Measurements from ENCODE around the gene THSD7A. TPM values are rescaled to one million over a fixed set of nuclear protein-coding genes. Genes with fewer than 3 reads are reported as not detected.

THSD7A gene
- total RNA-seq, 1 experiment from 2014 or later = 4.0 TPM

DNA sequence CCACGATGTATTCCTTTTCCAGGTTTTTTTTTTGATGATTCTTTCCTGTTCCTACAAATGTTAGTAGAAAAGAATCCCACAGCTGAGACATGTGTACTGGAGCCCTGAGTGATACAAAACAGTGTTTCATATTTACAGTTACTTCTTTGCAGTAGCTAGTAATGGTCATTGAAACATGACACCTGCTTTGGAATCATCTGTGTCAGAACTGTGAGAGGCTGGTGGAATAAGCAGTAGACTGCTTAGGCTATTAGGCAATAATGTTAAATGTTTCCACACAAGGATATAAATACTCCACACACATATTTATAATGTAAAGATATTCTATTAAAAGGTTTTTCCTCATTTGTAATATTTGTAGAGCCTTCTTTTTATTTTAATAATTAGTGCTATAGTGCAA is 394.0 kb downstream of the THSD7A start:
- BruUV-seq (replicated peaks) = no TSS peak
- no peak for DNase-seq
- Histone ChIP-seq H4K20me1 (ENCODE audit: insufficient read depth) (no peaks in the 10 kb centered on the region), H3K27ac (no peak overlapping the region), H3K79me2 (ENCODE audit: low read depth) (no peaks in the 10 kb centered on the region), H3K4me3 (no peak overlapping the region), H3K9me3 (ENCODE audit: insufficient read depth, low read depth) (no peaks in the 10 kb centered on the region), H3K27me3 (ENCODE audit: insufficient read depth, low read depth) (no peaks in the 10 kb centered on the region), H3K4me2 (no peak overlapping the region), H3K36me3 (ENCODE audit: low read depth) (no peaks in the 10 kb centered on the region), H3F3A (ENCODE audit: insufficient read depth, low read depth) (no peaks in the 10 kb centered on the region), H3K4me1 (replicated peaks; ENCODE audit: insufficient read depth) (no peaks in the 10 kb centered on the region), H2AFZ (no peak overlapping the region), H3K9me2 (ENCODE audit: insufficient read depth) (no peaks in the 10 kb centered on the region)
- TF ChIP-seq EZH2 (IDR thresholded peaks at IDR 0.05; ENCODE audit: low read depth) = no peak
- intact Hi-C loops (cut with micrococcal nuclease; ENCODE audit: unreplicated experiment) = no loop called here
- ChIA-PET POLR2A (ENCODE audit: unreplicated experiment) (no interaction called here), CTCF (no interaction called here)

DNA sequence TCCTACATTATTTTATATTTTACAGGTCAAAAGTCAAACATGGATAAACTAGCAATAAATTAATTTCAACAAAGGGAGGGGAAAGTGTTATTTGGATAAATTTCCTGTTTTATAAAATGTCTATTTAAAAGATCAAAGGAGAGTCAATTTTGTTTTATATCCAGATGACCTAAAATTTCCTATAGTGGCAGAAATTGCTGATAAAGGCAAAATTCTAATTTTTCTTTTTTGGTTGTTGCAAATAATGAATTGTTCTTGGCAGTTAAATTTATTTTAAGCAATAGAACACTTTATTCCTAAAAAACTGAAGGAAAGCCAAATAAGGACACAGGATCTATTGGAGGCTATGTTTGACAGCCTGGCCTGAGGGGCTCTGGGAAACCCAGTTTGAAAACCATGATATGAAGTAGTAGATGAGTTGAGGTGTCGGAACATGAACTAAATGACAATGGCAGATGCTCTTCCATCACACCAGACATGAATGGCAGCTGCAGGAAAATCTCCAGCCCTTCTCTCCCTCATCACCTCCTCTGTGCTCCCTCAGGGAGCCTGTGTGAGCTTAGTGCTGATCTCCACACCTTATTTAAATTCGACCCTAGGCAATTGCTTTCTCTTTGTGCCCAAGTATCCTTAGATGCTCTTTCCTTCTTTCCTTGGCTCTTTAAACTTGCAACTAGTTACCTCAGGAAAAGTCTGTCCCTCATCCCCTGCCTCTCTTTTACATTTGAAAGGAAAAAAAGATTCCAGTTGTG is 395.0 kb downstream of the THSD7A start:
- ChIA-PET CTCF (no interaction called here), POLR2A (ENCODE audit: unreplicated experiment) (no interaction called here)
- DNase-seq = no peak
- H2AFZ ChIP-seq = no peak overlapping the region
- no peaks in the 10 kb centered on the region for H4K20me1 ChIP-seq (ENCODE audit: insufficient read depth)
- no peak for TF ChIP-seq EZH2 (IDR thresholded peaks at IDR 0.05; ENCODE audit: low read depth)
- no peak for TF ChIP-seq CTCF (conservative IDR thresholded peaks at IDR 0.05)
- H3K79me2 ChIP-seq (ENCODE audit: low read depth) = no peaks in the 10 kb centered on the region
- H3K9me3 ChIP-seq (ENCODE audit: insufficient read depth, low read depth) = no peaks in the 10 kb centered on the region
- H3F3A ChIP-seq (ENCODE audit: insufficient read depth, low read depth) = no peaks in the 10 kb centered on the region
- no peak overlapping the region for H3K4me3 ChIP-seq
- H3K9me2 ChIP-seq (ENCODE audit: insufficient read depth) = no peaks in the 10 kb centered on the region
- H3K4me1 ChIP-seq (replicated peaks; ENCODE audit: insufficient read depth) = no peaks in the 10 kb centered on the region
- intact Hi-C loops (cut with micrococcal nuclease; ENCODE audit: unreplicated experiment) = no loop called here
- no peaks in the 10 kb centered on the region for H3K36me3 ChIP-seq (ENCODE audit: low read depth)
- no TSS peak for BruUV-seq (replicated peaks)
- no peak overlapping the region for H3K4me2 ChIP-seq
- H3K27me3 ChIP-seq (ENCODE audit: insufficient read depth, low read depth) = no peaks in the 10 kb centered on the region
- H3K27ac ChIP-seq = no peak overlapping the region

- no peak for DNase-seq
- Histone ChIP-seq H3K4me3 (no peak overlapping the region), H3K4me2 (no peak overlapping the region), H3K36me3 (ENCODE audit: low read depth) (no peaks in the 10 kb centered on the region), H3K4me1 (replicated peaks; ENCODE audit: insufficient read depth) (no peaks in the 10 kb centered on the region), H3K9me3 (ENCODE audit: insufficient read depth, low read depth) (no peaks in the 10 kb centered on the region), H3K27ac (no peak overlapping the region), H4K20me1 (ENCODE audit: insufficient read depth) (no peaks in the 10 kb centered on the region), H3K79me2 (ENCODE audit: low read depth) (no peaks in the 10 kb centered on the region), H3F3A (ENCODE audit: insufficient read depth, low read depth) (no peaks in the 10 kb centered on the region), H3K9me2 (ENCODE audit: insufficient read depth) (no peaks in the 10 kb centered on the region), H3K27me3 (ENCODE audit: insufficient read depth, low read depth) (no peaks in the 10 kb centered on the region), H2AFZ (no peak overlapping the region)
- POLR2A ChIA-PET (ENCODE audit: unreplicated experiment) = no interaction called here
- CTCF ChIA-PET = no interaction called here
- TF ChIP-seq CTCF (conservative IDR thresholded peaks at IDR 0.05) (no peak), EZH2 (IDR thresholded peaks at IDR 0.05; ENCODE audit: low read depth) (no peak)
- no TSS peak for BruUV-seq (replicated peaks)
- intact Hi-C loops (cut with micrococcal nuclease; ENCODE audit: unreplicated experiment) = no loop called here
Measured at GRCh38 chr7:11436316-11436715, 395.7 kb downstream of the THSD7A start.

GRCh38 chr7:11434366-11434765 is 397.6 kb downstream of the THSD7A start:
- Histone ChIP-seq H3K9me3 (ENCODE audit: insufficient read depth, low read depth) (no peaks in the 10 kb centered on the region), H3F3A (ENCODE audit: insufficient read depth, low read depth) (no peaks in the 10 kb centered on the region), H3K9me2 (ENCODE audit: insufficient read depth) (no peaks in the 10 kb centered on the region), H3K36me3 (ENCODE audit: low read depth) (no peaks in the 10 kb centered on the region), H3K79me2 (ENCODE audit: low read depth) (no peaks in the 10 kb centered on the region), H3K27me3 (ENCODE audit: insufficient read depth, low read depth) (no peaks in the 10 kb centered on the region), H4K20me1 (ENCODE audit: insufficient read depth) (no peaks in the 10 kb centered on the region), H3K4me3 (no peak overlapping the region), H3K4me2 (no peak overlapping the region), H2AFZ (no peak overlapping the region), H3K27ac (no peak overlapping the region), H3K4me1 (replicated peaks; ENCODE audit: insufficient read depth) (no peaks in the 10 kb centered on the region)
- BruUV-seq (replicated peaks) = no TSS peak
- no peak for TF ChIP-seq EZH2 (IDR thresholded peaks at IDR 0.05; ENCODE audit: low read depth)
- no peak for TF ChIP-seq CTCF (conservative IDR thresholded peaks at IDR 0.05)
- no peak for DNase-seq
- CTCF ChIA-PET = interaction anchor here (0.6 kb wide), 1 partner anchor 106 kb away, joined by 3 read pairs; no protein-coding TSS in a partner anchor
- intact Hi-C loops (cut with micrococcal nuclease; ENCODE audit: unreplicated experiment) = no loop called here
- POLR2A ChIA-PET (ENCODE audit: unreplicated experiment) = interaction anchor here (0.7 kb wide), 1 partner anchor 18 kb away, joined by 10 read pairs; no protein-coding TSS in a partner anchor
